Activated effector memory CD4-positive, alpha-beta T cell treated with anti-CD3 and anti-CD28 coated beads, Interleukin-2, amount 50 U/mL, for 16 hours (primary cell): ENCODE measurements around the gene ASB15.

Experiments
- DNase-seq: peaks from one replicate; pipeline ENCODE4 v3.0.0-alpha.2; 2020

ASB15 gene

GRCh38 chr7:123669485-123669884, 67.9 kb downstream of the ASB15 start:
- DNase-seq, result no peak

- no peak for DNase-seq
Observed at GRCh38 chr7:123673137-123673732, 71.6 kb downstream of the ASB15 start.

- DNase-seq, result no peak
Observed at GRCh38 chr7:123673752-123674398, 72.3 kb downstream of the ASB15 start.

- no peak for DNase-seq
Observed at GRCh38 chr7:123674399-123675180, 73.0 kb downstream of the ASB15 start.

- DNase-seq, result no peak
Observed at GRCh38 chr7:123675181-123675473, 73.5 kb downstream of the ASB15 start.

- no peak for DNase-seq
Observed at GRCh38 chr7:123677061-123677715, 75.6 kb downstream of the ASB15 start.

GRCh38 chr7:123679614-123680013, 78.0 kb downstream of the ASB15 start:
- DNase-seq, result no peak

GRCh38 chr7:123680580-123680979, 79.0 kb downstream of the ASB15 start:
- DNase-seq, result no peak

- DNase-seq, result no peak
Observed at GRCh38 chr7:123681561-123681960, 79.9 kb downstream of the ASB15 start.

GRCh38 chr7:123682690-123683089, 81.1 kb downstream of the ASB15 start:
- DNase-seq, result no peak

GRCh38 chr7:123687161-123687560, 85.5 kb downstream of the ASB15 start:
- DNase-seq, result no peak

- DNase-seq, result no peak
Observed at GRCh38 chr7:123687727-123688126, 86.1 kb downstream of the ASB15 start.
